GM19467 (cell line): ENCODE results near the gene ABCD4.
"Not testable (repeated sequence)": the region's sequence is repeated elsewhere in the genome, so short reads cannot be mapped to it uniquely, and the experiment has no call there.

ENCODE experiments used
- ATAC-seq: cut with Tn5 transposase; IDR thresholded peaks from one replicate; pipeline ENCODE4 v1.9.1; 2021; ENCODE audit warnings: mild to moderate bottlenecking, moderate library complexity; ENCODE audit not compliant: unreplicated experiment

ABCD4 gene

GRCh38 chr14:74302634-74303569, at the start of gene ABCD4:
Gene ABCD4 (minus strand): TSS chr14:74302934. CDS start chr14:74302912, 22 bp downstream.
- peak; percentile 95 for ATAC-seq

GRCh38 chr14:74350928-74351323, 48.2 kb upstream of the ABCD4 start:
- no peak for ATAC-seq

- ATAC-seq: no peak
Measured at GRCh38 chr14:74350211-74350927, 47.6 kb upstream of the ABCD4 start.

GRCh38 chr14:74349757-74350156, 47.0 kb upstream of the ABCD4 start:
- no peak for ATAC-seq

- ATAC-seq: no peak
Measured at GRCh38 chr14:74348735-74349463, 46.2 kb upstream of the ABCD4 start.

- no peak for ATAC-seq
Measured at GRCh38 chr14:74348241-74348734, 45.6 kb upstream of the ABCD4 start, which contains the start of gene VRTN. Gene VRTN (plus strand): TSS chr14:74348471. CDS start chr14:74356784, 8,313 bp downstream.

- ATAC-seq: no peak
Measured at GRCh38 chr14:74347795-74348100, 45.0 kb upstream of the ABCD4 start.

GRCh38 chr14:74347097-74347794, 44.5 kb upstream of the ABCD4 start:
- no peak for ATAC-seq

- ATAC-seq: no peak
Measured at GRCh38 chr14:74346341-74346740, 43.6 kb upstream of the ABCD4 start.

- no peak for ATAC-seq
Measured at GRCh38 chr14:74333909-74334308, 31.2 kb upstream of the ABCD4 start.

- ATAC-seq: not testable (repeated sequence)
Measured at GRCh38 chr14:74329950-74330552, 27.3 kb upstream of the ABCD4 start.

- ATAC-seq: no peak
Measured at GRCh38 chr14:74326369-74327152, 23.8 kb upstream of the ABCD4 start.

- ATAC-seq: no peak
Measured at GRCh38 chr14:74325446-74325845, 22.7 kb upstream of the ABCD4 start.

GRCh38 chr14:74324931-74325361, 22.2 kb upstream of the ABCD4 start:
- ATAC-seq: no peak

- no peak for ATAC-seq
Measured at GRCh38 chr14:74314576-74314975, 11.8 kb upstream of the ABCD4 start.

GRCh38 chr14:74313601-74314000, 10.9 kb upstream of the ABCD4 start:
- no peak for ATAC-seq

- no peak for ATAC-seq
Measured at GRCh38 chr14:74312161-74312560, 9.4 kb upstream of the ABCD4 start.

GRCh38 chr14:74309125-74310022, 6.6 kb upstream of the ABCD4 start:
- ATAC-seq: no peak
